ENCODE data around the gene DNAH8. TPM values are rescaled to one million over a fixed set of nuclear protein-coding genes. Genes with fewer than 3 reads are reported as not detected.

Gene DNAH8
- total RNA-seq, 6 experiments from 2014 or later, result not detected

DNA sequence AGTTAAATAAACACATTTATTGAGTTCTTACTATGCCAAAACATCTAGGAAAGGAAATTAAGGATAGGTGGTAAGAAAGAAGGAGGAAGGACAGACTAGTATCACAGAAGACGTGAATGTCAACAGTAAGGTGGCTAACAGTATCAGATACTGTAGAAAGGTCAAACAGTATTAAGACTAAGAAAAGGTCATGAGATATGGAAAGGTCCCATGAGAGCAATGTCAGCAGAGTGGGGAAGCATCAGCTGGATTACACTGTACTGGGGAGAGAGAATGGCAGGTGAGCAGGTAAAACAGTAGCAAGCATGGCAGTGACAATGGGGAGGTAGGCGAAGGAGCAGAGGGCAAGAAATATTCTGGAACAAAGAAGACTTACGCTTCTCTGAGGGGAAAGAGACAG, 30.2 kb upstream of the DNAH8 start:
- Mint-ChIP-seq H3K27ac (no peak overlapping the region), H3K36me3 (ENCODE audit: low read depth) (peaks cover 7% of the 10 kb centered on the region; the same call in 1 of the 2 replicates)
- no peak for DNase-seq

DNA sequence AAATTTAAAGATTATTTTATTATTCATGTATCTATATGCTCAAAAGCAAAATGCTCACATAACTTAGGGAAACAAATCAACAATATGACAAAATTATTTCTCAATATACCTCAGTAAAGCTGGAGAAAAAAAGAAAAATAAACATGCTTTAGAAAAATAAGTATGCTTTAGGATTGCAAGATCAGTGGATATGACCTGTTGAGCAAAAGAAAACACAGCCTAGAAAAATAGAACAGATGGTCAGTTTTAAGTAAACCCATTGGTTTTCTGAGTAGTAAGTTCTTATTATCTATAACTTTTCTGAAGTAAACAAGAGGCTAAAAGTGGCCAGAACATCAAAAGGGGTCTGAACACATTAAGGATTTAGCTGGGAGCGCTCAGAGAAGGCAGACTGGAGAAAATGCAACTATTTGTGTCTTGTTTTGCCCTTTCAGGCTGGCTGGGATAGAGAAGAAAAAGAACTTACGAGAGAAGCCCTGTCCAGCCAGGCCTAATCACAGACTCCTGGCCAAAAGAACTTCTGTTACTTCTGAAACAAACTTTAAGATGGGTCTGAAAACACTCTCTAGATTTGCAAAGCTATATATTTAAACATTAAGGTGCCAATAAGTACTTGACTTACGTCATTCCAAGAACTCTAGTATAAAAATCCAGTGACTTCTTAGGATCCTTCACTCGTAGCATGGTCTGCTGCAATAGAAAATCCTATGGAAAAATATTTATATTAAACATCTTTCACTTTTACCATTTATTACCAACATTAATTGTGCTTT, 28.7 kb upstream of the DNAH8 start:
- Mint-ChIP-seq H3K9me3 (no peaks in the 10 kb centered on the region), H3K36me3 (ENCODE audit: low read depth) (peaks cover 6% of the 10 kb centered on the region; the same call in 1 of the 2 replicates), H3K4me1 (ENCODE audit: low read depth) (no peaks in the 10 kb centered on the region), H3K27ac (no peak overlapping the region), H3K27me3 (ENCODE audit: insufficient read depth) (no peaks in the 10 kb centered on the region), H3K4me3 (no peak overlapping the region)
- no peak for DNase-seq
- TF ChIP-seq, protein P1, sequence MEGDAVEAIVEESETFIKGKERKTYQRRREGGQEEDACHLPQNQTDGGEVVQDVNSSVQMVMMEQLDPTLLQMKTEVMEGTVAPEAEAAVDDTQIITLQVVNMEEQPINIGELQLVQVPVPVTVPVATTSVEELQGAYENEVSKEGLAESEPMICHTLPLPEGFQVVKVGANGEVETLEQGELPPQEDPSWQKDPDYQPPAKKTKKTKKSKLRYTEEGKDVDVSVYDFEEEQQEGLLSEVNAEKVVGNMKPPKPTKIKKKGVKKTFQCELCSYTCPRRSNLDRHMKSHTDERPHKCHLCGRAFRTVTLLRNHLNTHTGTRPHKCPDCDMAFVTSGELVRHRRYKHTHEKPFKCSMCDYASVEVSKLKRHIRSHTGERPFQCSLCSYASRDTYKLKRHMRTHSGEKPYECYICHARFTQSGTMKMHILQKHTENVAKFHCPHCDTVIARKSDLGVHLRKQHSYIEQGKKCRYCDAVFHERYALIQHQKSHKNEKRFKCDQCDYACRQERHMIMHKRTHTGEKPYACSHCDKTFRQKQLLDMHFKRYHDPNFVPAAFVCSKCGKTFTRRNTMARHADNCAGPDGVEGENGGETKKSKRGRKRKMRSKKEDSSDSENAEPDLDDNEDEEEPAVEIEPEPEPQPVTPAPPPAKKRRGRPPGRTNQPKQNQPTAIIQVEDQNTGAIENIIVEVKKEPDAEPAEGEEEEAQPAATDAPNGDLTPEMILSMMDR (IDR thresholded peaks at IDR 0.05), result no peak

More for the DNA sequence above, 30.2 kb upstream of the DNAH8 start:
- Mint-ChIP-seq H3K4me3 (no peak overlapping the region), H3K4me1 (ENCODE audit: low read depth) (no peaks in the 10 kb centered on the region), H3K9me3 (no peaks in the 10 kb centered on the region), H3K27me3 (ENCODE audit: insufficient read depth) (no peaks in the 10 kb centered on the region)
- TF ChIP-seq, protein P1 (IDR thresholded peaks at IDR 0.05), result no peak

DNA sequence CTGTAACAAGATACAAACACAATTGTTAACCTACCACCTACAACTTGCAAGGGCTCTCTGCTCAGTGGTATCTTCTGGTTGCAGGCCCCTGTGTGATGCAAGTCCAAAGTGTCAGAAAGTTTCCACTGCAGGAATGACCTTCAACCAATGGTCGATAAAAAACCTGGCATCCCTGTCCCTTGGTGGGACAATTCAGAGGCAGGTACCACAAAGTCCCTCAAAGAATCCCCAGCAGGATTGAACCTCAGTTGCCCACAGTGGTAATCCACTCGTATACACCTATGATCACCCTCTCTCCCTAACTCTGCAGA, 28.1 kb upstream of the DNAH8 start:
- Mint-ChIP-seq H3K36me3 (ENCODE audit: low read depth) (peaks cover 1% of the 10 kb centered on the region; the same call in 1 of the 2 replicates), H3K27ac (no peak overlapping the region), H3K4me3 (no peak overlapping the region), H3K9me3 (no peaks in the 10 kb centered on the region), H3K27me3 (ENCODE audit: insufficient read depth) (no peaks in the 10 kb centered on the region), H3K4me1 (ENCODE audit: low read depth) (no peaks in the 10 kb centered on the region)
- no peak for DNase-seq
- TF ChIP-seq, protein P1 (IDR thresholded peaks at IDR 0.05), result no peak

DNA sequence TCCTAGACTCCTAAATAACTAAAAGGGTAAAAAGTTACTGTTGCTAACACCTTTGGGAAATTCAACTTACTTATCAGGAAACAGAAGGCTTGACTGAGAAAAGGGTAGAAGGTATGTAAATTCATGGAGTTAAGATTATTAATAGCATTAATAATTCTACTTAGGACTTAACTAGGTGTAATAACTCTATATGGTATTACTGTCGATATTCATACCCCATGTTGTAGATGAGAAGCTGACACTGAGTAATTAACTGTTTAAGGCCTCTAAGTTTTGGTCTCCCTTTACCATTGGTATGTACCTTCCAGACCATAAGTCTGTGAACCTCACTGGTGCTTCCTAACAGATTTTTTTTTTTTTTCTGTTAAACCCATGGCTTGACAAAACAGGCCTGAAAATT, 27.6 kb upstream of the DNAH8 start:
- Mint-ChIP-seq H3K27me3 (ENCODE audit: insufficient read depth) (no peaks in the 10 kb centered on the region), H3K36me3 (ENCODE audit: low read depth) (no peaks in the 10 kb centered on the region), H3K4me3 (no peak overlapping the region), H3K4me1 (ENCODE audit: low read depth) (no peaks in the 10 kb centered on the region), H3K9me3 (no peaks in the 10 kb centered on the region), H3K27ac (no peak overlapping the region)
- TF ChIP-seq, protein P1 (IDR thresholded peaks at IDR 0.05), result no peak
- no peak for DNase-seq

DNA sequence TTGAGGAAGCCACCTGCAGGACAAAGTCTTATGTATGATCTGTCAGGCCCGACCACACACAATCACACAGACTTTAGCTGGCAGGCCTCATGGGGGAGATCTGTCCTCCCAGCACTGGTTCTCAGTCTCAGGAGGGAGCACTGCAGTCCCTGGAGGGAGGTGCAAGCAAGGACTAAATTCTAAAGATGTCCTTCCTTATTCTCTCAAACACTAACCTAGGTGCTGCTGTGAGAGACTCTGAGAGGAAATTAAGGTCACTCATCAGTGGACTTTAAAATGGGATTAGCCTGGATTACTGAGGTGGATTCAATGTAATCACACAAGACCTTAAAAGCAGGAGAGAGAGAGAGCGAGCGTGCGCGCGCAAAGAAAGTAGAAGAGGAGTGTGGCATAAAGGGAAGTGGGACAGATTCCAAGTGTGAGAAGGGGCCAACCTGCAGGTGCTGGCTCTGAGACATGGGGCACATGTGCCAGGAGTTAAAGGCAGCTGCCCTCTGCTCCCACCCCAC, 26.5 kb upstream of the DNAH8 start:
- no peak for DNase-seq
- no peak overlapping the region for H3K4me3 Mint-ChIP-seq
- TF ChIP-seq, protein P1 (IDR thresholded peaks at IDR 0.05), result no peak
- no peaks in the 10 kb centered on the region for H3K4me1 Mint-ChIP-seq (ENCODE audit: low read depth)
- H3K27ac Mint-ChIP-seq, result no peak overlapping the region
- H3K9me3 Mint-ChIP-seq, result no peaks in the 10 kb centered on the region
- no peaks in the 10 kb centered on the region for H3K27me3 Mint-ChIP-seq (ENCODE audit: insufficient read depth)
- no peaks in the 10 kb centered on the region for H3K36me3 Mint-ChIP-seq (ENCODE audit: low read depth)

All from HFFc6 (cell line).